ENCODE results near the gene MAP6. TPM values are rescaled to one million over a fixed set of nuclear protein-coding genes. Genes with fewer than 3 reads are reported as not detected.
A peak's percentile ranks its signal among the peaks of the same experiment; 100 is the strongest.

MAP6 gene
- total and polyA plus RNA-seq, 9 of the 15 experiments (the other 6 are each of a cell fraction or from before 2014, with no cell fraction given) = not detected

- TF ChIP-seq TCF3 (CRISPR knock-in tag; IDR thresholded peaks at IDR 0.05) (no peak; the same call in 1 of the 2 replicates), CCNT2 (IDR thresholded peaks at IDR 0.05; ENCODE audit: borderline replicate concordance, extremely low read depth, insufficient read length, low read depth, low read length) (no peak), ZNF695 (CRISPR knock-in tag; IDR thresholded peaks at IDR 0.05) (no peak), DIDO1 (tag; IDR thresholded peaks at IDR 0.05; ENCODE audit: low read depth) (no peak), ZNF212 (CRISPR knock-in tag; IDR thresholded peaks at IDR 0.05) (no peak), RCOR1 (IDR thresholded peaks at IDR 0.05; ENCODE audit: borderline replicate concordance in 1 of 2, low read depth in 2 of 2, low read length in 2 of 2) (peak in 1 of 2 experiments; percentile 86; a peak in 3 of 4 replicates), HMG20B (CRISPR knock-in tag; IDR thresholded peaks at IDR 0.05) (no peak), ZNF174 (CRISPR knock-in tag; IDR thresholded peaks at IDR 0.05) (no peak), ZSCAN32 (CRISPR knock-in tag; IDR thresholded peaks at IDR 0.05) (no peak), MTA1 (IDR thresholded peaks at IDR 0.05; ENCODE audit: borderline replicate concordance) (no peak), PHTF2 (CRISPR knock-in tag; IDR thresholded peaks at IDR 0.05) (no peak), ZBTB43 (CRISPR knock-in tag; IDR thresholded peaks at IDR 0.05) (no peak), ZNF311 (CRISPR knock-in tag; IDR thresholded peaks at IDR 0.05) (no peak), L3MBTL2 (IDR thresholded peaks at IDR 0.05) (peak; percentile 85), ZEB2 (IDR thresholded peaks at IDR 0.05) (no peak), SRSF1 (IDR thresholded peaks at IDR 0.05; ENCODE audit: low read depth, low read length) (no peak), DPF2 (IDR thresholded peaks at IDR 0.05) (peak; percentile 70), ZC3H11A (IDR thresholded peaks at IDR 0.05; ENCODE audit: low read depth, low read length) (peak; percentile 15; the same call in 1 of the 2 replicates), CBX5 (IDR thresholded peaks at IDR 0.05; ENCODE audit: borderline replicate concordance, low read depth) (no peak), ZFX (CRISPR knock-in tag; IDR thresholded peaks at IDR 0.05) (peak; percentile 5; the same call in 1 of the 2 replicates), ARID1B (IDR thresholded peaks at IDR 0.05) (peak; percentile 52; the same call in 1 of the 2 replicates), GATA2 (CRISPR knock-in tag; IDR thresholded peaks at IDR 0.05) (0 out of 2 replicates have a peak, but pooled peaks have one; percentile 19), SAP30 (IDR thresholded peaks at IDR 0.05; ENCODE audit: borderline replicate concordance, insufficient read depth, low read depth, low read length, poor library complexity, severe bottlenecking) (no peak), JUNB (CRISPR knock-in tag; conservative IDR thresholded peaks at IDR 0.05) (no peak), LEF1 (IDR thresholded peaks at IDR 0.05) (peak; percentile 88), ZNF431 (CRISPR knock-in tag; IDR thresholded peaks at IDR 0.05) (no peak), GABPA (tag; conservative IDR thresholded peaks at IDR 0.05; ENCODE audit: low read depth) (peak; percentile 31; the same call in 1 of the 2 replicates), POU5F1 (IDR thresholded peaks at IDR 0.05; ENCODE audit: borderline replicate concordance, low read depth, low read length, partially characterized antibody) (no peak)
Measured at GRCh38 chr11:75558939-75559843, 109.6 kb downstream of the MAP6 start (continued).

Measured in K562 (cell line).